NOMO-1 (cell line): ENCODE data around the gene IGFBP7.

Experiments used
- DNase-seq, 2 experiments: peaks; one replicate each; lab custom pipeline; 2025; ENCODE audit not compliant: unreplicated experiment in 2 of 2; lab: John Stamatoyannopoulos, UW

Gene IGFBP7

GRCh38 chr4:57098415-57098814, 11.8 kb downstream of the IGFBP7 start:
- no peak for DNase-seq

- DNase-seq, result no peak
These were observed 12.5 kb downstream of the IGFBP7 start for GRCh38 chr4:57097711-57098110.

- no peak for DNase-seq
These were observed 14.2 kb downstream of the IGFBP7 start for GRCh38 chr4:57095956-57096355.

- DNase-seq, result no peak
These were observed 14.9 kb downstream of the IGFBP7 start for GRCh38 chr4:57095245-57095644.

GRCh38 chr4:57094832-57095223, 15.4 kb downstream of the IGFBP7 start:
- no peak for DNase-seq

- no peak for DNase-seq
These were observed 16.0 kb downstream of the IGFBP7 start for GRCh38 chr4:57093845-57094831.

GRCh38 chr4:57091657-57092162, 18.5 kb downstream of the IGFBP7 start:
- peak in 1 of 2 experiments; percentile 13 for DNase-seq

- DNase-seq, result no peak
These were observed 20.1 kb downstream of the IGFBP7 start for GRCh38 chr4:57090079-57090478.

GRCh38 chr4:57089549-57089948, 20.6 kb downstream of the IGFBP7 start:
- DNase-seq, result no peak

GRCh38 chr4:57086031-57086723, 24.0 kb downstream of the IGFBP7 start:
- DNase-seq, result no peak

- DNase-seq, result no peak
These were observed 24.9 kb downstream of the IGFBP7 start for GRCh38 chr4:57085278-57085677.

GRCh38 chr4:57084360-57084759, 25.8 kb downstream of the IGFBP7 start:
- no peak for DNase-seq

- no peak for DNase-seq
These were observed 27.1 kb downstream of the IGFBP7 start for GRCh38 chr4:57083090-57083489.

GRCh38 chr4:57081651-57082621, 28.2 kb downstream of the IGFBP7 start:
- DNase-seq, result no peak

- DNase-seq, result no peak
These were observed 29.2 kb downstream of the IGFBP7 start for GRCh38 chr4:57080781-57081650.

- no peak for DNase-seq
These were observed 31.3 kb downstream of the IGFBP7 start for GRCh38 chr4:57078685-57079521.

GRCh38 chr4:57077550-57078343, 32.4 kb downstream of the IGFBP7 start:
- no peak for DNase-seq

- no peak for DNase-seq
These were observed 33.5 kb downstream of the IGFBP7 start for GRCh38 chr4:57076646-57077045.
